Subcutaneous abdominal adipose tissue (tissue), 5 donors: ENCODE measurements around the gene VEZF1.

Experiments
- H3K27ac ChIP-seq: one replicate; pipeline ENCODE4 v1.7.0; 2013; ENCODE audit warnings: low read depth, mild to moderate bottlenecking, inconsistent platforms, low read length, moderate library complexity
- H3K27me3 ChIP-seq, 5 donors: one replicate each; pipeline ENCODE4 v1.7.0; 2013; ENCODE audit warnings: low read length in 5 of 5, inconsistent platforms in 1 of 5; ENCODE audit not compliant: control insufficient read depth in 5 of 5, insufficient read depth in 4 of 5
- H3K36me3 ChIP-seq, 5 donors: one replicate each; pipeline ENCODE4 v1.7.0; 2013; ENCODE audit warnings: low read length in 5 of 5; ENCODE audit not compliant: control insufficient read depth in 5 of 5, insufficient read depth in 5 of 5
- H3K4me1 ChIP-seq, 5 donors: one replicate each; pipeline ENCODE4 v1.7.0; 2013; ENCODE audit warnings: low read length in 5 of 5, mild to moderate bottlenecking in 3 of 5, moderate library complexity in 1 of 5; ENCODE audit not compliant: control insufficient read depth in 5 of 5, insufficient read depth in 5 of 5
- H3K4me3 ChIP-seq, 5 donors: one replicate each; pipeline ENCODE4 v1.7.0; 2013; ENCODE audit warnings: low read length in 5 of 5, low read depth in 1 of 5
- H3K9ac ChIP-seq, 5 donors: one replicate each; pipeline ENCODE4 v1.7.0; 2013; ENCODE audit warnings: low read length in 5 of 5, mild to moderate bottlenecking in 4 of 5, moderate library complexity in 3 of 5
- H3K9me3 ChIP-seq, 5 donors: one replicate each; pipeline ENCODE4 v1.7.0; 2013; ENCODE audit warnings: low read length in 5 of 5; ENCODE audit not compliant: control insufficient read depth in 5 of 5
- donor health status: healthy.
- donor health status: healthy.
- donor health status: healthy.
- donor health status: healthy.
- donor health status: healthy.

Gene VEZF1

DNA sequence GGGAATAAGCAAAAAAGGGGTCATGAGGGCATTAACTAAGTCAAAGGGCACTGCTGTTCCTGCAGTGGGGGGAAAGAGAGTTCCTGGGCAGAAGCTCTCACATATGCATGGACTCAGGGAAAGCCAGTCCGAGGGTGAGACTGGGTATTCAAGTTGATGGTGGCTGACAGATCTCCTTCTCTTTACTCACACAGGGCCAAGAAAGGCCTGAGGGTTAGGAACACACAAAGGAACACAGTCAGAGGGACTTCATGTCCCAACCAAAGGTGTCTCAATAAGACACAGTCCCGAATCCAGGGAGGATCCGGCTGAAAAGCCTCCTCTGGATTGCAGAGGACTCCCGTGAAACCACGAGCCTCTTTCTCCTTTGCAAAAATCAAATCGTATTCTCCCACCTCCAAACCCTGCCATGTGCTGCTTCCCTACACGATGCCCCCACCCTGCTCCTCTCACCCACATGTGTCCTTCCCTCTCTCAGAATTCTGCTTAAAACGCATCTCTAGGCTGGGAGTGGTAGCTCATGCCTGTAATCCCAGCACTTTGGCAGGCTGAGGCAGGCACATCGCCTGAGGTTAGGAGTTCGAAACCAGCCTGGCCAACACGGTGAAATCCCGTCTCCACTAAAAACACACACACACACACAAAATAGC is 56.4 kb downstream of the VEZF1 start:
- Histone ChIP-seq H3K4me1 (peaks cover 14 to 63% (median 57%) of the 10 kb centered on the region in 5 donors), H3K9ac (peak overlapping the region in 1 of 5 donors; percentile 14)

DNA sequence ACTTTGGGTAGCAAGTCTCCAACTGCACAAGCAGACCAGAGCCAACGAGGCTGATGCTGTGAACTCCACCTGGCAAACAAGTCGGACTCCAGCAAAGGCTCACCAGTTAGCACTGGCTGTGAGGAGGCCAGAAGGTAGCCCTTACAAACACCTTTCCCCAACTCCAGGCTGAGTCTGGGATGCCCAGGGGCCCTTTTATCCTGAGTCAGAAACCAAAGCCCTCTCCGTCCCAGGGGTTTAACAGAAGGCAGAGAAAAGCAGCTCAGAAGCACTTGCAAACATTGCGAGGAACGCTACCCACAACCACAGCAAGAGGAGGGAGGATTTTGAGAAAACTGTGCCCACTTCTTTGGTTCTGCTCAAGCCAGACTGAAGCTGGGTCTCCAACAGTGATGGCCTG is 57.8 kb downstream of the VEZF1 start:
- H3K4me1 ChIP-seq, result peaks cover 8 to 51% (median 49%) of the 10 kb centered on the region in 5 donors
- no peak overlapping the region for H3K9ac ChIP-seq

More for the DNA sequence above, 56.4 kb downstream of the VEZF1 start:
- Histone ChIP-seq H3K36me3 (no peaks in the 10 kb centered on the region), H3K4me3 (no peak overlapping the region), H3K27ac (no peak overlapping the region), H3K27me3 (no peaks in the 10 kb centered on the region), H3K9me3 (no peaks in the 10 kb centered on the region)

DNA sequence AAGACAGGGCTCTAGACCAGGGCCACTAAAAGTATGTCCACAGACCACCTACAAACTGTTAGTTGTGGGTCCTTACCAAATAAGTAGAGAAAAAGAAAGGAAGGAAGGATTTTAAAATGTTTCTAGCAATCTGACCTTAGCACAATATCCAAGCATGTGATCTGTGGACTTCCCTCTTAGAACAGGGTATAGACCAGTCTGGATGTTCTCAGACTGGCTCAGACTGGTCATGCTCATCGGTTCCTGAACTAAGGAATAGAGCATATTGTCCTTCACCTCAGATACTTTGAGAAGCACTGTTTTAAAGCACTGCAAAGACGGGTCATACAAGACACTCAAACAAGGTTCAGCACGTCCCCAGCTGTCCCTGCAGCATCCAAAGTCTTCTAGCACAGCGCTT is 58.7 kb downstream of the VEZF1 start:
- peak overlapping the region; percentile 10 for H3K27ac ChIP-seq
- peaks cover 8 to 51% (median 45%) of the 10 kb centered on the region in 5 donors for H3K4me1 ChIP-seq
- H3K27me3 ChIP-seq, result no peaks in the 10 kb centered on the region
- no peaks in the 10 kb centered on the region for H3K36me3 ChIP-seq
- H3K9ac ChIP-seq, result peak overlapping the region in 1 of 5 donors; percentile 9
- H3K9me3 ChIP-seq, result no peaks in the 10 kb centered on the region
- H3K4me3 ChIP-seq, result no peak overlapping the region

More for the DNA sequence above, 57.8 kb downstream of the VEZF1 start:
- Histone ChIP-seq H3K36me3 (no peaks in the 10 kb centered on the region), H3K9me3 (no peaks in the 10 kb centered on the region), H3K4me3 (no peak overlapping the region), H3K27ac (peak overlapping the region; percentile 11), H3K27me3 (no peaks in the 10 kb centered on the region)

DNA sequence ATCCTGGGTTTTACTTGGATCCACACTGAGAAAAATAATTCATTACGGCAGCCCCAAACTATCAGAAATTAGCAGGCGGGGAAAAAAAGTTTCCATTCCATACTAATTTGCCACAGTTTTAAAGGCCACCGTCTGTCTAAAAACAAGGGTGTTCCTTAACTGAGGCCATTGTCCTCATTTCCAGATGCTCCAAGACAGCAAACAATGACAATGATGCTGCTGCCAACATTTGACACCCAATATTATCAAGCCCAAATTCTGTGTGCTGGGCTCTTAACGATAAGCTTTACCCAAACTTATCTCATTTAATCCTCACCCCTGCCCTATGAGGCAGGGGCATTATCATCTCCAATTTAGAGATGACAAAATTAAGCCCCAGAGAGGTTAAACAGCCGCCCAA is 59.1 kb downstream of the VEZF1 start:
- no peaks in the 10 kb centered on the region for H3K9me3 ChIP-seq
- H3K4me3 ChIP-seq, result no peak overlapping the region
- peak overlapping the region in 1 of 5 donors; percentile 9 for H3K9ac ChIP-seq
- H3K4me1 ChIP-seq, result peaks cover 8 to 51% (median 45%) of the 10 kb centered on the region in 5 donors
- no peaks in the 10 kb centered on the region for H3K27me3 ChIP-seq
- H3K27ac ChIP-seq, result peak overlapping the region; percentile 10
- H3K36me3 ChIP-seq, result no peaks in the 10 kb centered on the region

DNA sequence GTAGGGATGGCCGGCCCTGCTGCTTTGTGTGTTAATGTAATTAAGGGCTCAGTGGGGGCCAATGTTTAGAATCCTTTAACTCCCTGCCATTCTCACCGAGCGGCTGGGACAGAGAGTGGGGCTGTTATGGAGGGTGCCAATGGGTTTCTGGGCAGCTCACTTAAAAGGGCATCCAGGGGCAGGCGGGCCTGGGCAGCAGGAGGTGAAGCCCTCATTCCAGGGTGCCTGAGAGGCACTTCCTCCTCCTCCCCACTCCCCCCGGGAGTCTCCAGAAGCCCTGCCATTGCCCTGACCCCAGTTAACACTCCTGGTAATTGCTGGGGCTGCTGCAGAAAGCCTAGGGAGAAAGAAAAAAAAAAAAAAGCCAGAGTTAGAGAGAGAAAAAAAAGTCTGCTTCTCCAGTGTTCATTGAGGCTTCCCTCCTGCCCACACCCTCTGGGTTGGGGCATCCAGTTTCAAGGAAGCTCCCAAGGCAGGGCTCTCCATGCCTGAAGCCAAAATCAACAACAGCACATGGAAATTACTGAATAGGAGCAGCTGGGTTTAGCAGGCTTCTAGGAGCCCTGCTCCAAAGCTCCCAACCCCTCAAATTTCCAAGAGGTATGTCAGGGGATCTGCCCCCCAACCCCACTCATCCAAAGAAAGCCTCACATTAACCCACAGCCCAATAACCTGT is 60.9 kb downstream of the VEZF1 start:
- Histone ChIP-seq H3K4me1 (peaks cover 8 to 48% (median 46%) of the 10 kb centered on the region in 5 donors), H3K27ac (no peak overlapping the region), H3K4me3 (no peak overlapping the region), H3K36me3 (peaks cover 0 to 3% (median 0%) of the 10 kb centered on the region in 5 donors), H3K27me3 (no peaks in the 10 kb centered on the region), H3K9ac (peak overlapping the region in 1 of 5 donors; percentile 43), H3K9me3 (no peaks in the 10 kb centered on the region)

DNA sequence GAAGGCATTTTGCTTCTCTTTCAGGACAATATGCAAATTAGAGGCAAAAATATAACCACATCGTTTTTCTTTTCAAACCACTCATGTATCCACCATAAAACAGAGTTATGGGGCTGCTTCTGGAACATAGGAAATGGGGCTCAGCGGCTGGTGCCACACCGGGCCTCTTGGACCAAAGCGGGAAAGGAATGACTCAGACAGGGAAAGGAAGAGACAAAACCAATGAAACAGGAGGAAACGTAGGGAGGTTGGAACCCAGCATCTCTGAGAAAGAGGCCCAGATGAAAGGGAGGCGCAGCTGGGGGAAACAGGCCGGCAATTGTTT is 61.4 kb downstream of the VEZF1 start:
- peaks cover 9 to 51% (median 49%) of the 10 kb centered on the region in 5 donors for H3K4me1 ChIP-seq
- H3K4me3 ChIP-seq, result no peak overlapping the region
- no peaks in the 10 kb centered on the region for H3K9me3 ChIP-seq
- peaks cover 0 to 3% (median 0%) of the 10 kb centered on the region in 5 donors for H3K36me3 ChIP-seq
- no peak overlapping the region for H3K9ac ChIP-seq
- no peaks in the 10 kb centered on the region for H3K27me3 ChIP-seq
- H3K27ac ChIP-seq, result no peak overlapping the region

DNA sequence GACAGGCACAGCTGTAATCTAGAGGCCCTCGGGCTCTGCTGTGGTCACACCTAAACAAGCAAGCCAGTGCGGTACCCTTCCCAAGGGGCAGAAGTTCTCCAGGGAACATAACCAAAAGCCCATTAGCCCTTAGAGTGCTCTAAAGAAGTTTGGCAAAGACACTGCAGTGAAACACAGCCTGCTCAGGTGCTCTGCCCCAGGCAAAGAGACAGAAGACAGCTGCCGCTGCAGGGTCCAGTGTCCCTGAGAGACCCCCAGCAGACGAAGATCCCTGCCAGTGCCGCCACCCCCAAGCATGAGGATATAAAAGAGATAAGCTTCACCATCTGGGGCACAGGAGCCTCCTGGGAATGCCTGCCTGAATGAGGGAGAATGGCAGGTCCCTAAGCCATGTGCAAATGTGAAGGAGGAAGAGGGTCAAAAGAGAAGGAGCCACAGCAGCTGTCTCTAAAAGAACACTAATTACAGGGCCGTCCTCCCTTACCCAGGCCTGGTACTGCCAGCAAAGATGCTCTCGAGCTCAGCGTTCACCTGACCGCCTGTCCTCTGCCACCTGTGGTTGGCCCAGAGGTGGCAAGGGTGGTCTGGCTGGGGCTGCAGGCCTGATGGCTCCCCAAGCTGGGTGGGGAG is 62.6 kb downstream of the VEZF1 start:
- Histone ChIP-seq H3K4me3 (no peak overlapping the region), H3K9me3 (no peaks in the 10 kb centered on the region), H3K4me1 (peaks cover 5 to 50% (median 45%) of the 10 kb centered on the region in 5 donors), H3K27ac (no peak overlapping the region), H3K27me3 (no peaks in the 10 kb centered on the region), H3K36me3 (peaks cover 0 to 3% (median 0%) of the 10 kb centered on the region in 5 donors), H3K9ac (no peak overlapping the region)

DNA sequence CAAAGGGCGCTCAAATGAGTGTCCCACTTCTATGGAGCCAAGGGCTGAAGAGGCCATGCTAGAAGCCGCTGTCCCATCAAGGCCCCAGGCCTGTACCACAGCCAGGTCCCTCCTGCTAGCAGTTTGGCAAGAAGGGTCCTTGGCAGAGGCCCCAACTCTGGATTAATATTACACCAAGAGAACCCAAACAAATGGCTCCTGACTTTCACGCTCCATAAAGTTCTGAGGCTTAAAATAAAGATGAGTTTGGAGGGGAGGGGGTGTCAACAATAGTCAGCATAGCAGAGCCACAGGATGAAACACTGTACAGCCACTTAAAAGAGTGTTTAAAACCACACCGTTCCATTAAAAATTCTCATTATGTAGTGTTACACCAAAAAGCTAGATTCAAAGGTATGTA is 63.4 kb downstream of the VEZF1 start:
- Histone ChIP-seq H3K27me3 (no peaks in the 10 kb centered on the region), H3K9ac (no peak overlapping the region), H3K4me1 (peaks cover 3 to 50% (median 38%) of the 10 kb centered on the region in 5 donors), H3K9me3 (no peaks in the 10 kb centered on the region), H3K4me3 (no peak overlapping the region), H3K36me3 (peaks cover 0 to 3% (median 0%) of the 10 kb centered on the region in 5 donors), H3K27ac (no peak overlapping the region)
